K562 (cell line): ENCODE data around the gene DENND5B. TPM values are rescaled to one million over a fixed set of nuclear protein-coding genes. Genes with fewer than 3 reads are reported as not detected.

Experiments
- ATAC-seq: fragments of 200-7000 bp; cut with Tn5 transposase; 3 replicates; pipeline ENCODE4 v1.9.1; 2020; ENCODE audit warnings: moderate library complexity
- BruUV-seq: library from RNA; stranded (reverse); fragments of 400-500 nt; replicated peaks from 2 replicates; lab custom pipeline; 2021; lab: Mats Ljungman, UMichigan
- CTCF ChIA-PET: fragments of 300-600 bp; formaldehyde crosslinking; extraction: SDS; loops from one replicate; lab custom pipeline; 2021; ENCODE audit warnings: low intra/inter-chr PET ratio; lab: Yijun Ruan, JAX
- POLR2A ChIA-PET: fragments of 300-600, 350-650 bp; sonication (Branson Sonifier 250); formaldehyde crosslinking; extraction: SDS; loops from one replicate; lab custom pipeline; 2021; ENCODE audit warnings: antibody characterized with exemption, inconsistent platforms; lab: Yijun Ruan, JAX
- DNase-seq, 4 experiments: peaks; one replicate each; pipeline versions ENCODE4 v3.0.0 to v3.0.0-alpha.2; 2011 to 2018; ENCODE audit warnings: low spot score in 3 of 4, mixed read lengths in 3 of 4; ENCODE audit errors: extremely low read depth in 1 of 4
- FAIRE-seq: peaks from 2 replicates; lab custom pipeline; 2011; peaks lifted over from hg19 to GRCh38; lab: Jason Lieb, UNC
- H2AFZ ChIP-seq: 2 replicates; pipeline ENCODE4 v1.6.0; 2011; ENCODE audit warnings: low read depth, low read length, control low read depth, inconsistent platforms
- H3K27ac ChIP-seq: fragments of 200-600 bp; 3 replicates; pipeline ENCODE4 v1.8.0; 2011; ENCODE audit warnings: low read depth, mild to moderate bottlenecking, control low read depth, inconsistent platforms, low read length, moderate library complexity, mixed read lengths; ENCODE audit errors: extremely low read depth
- H3K27me3 ChIP-seq, 2 experiments: fragments of 300-600 bp in 1 of 2; 2 replicates in 1 of 2; 3 replicates in 1 of 2; pipeline versions ENCODE4 v1.6.0 to v1.8.0; 2011; ENCODE audit warnings: inconsistent platforms in 2 of 2, low read length in 2 of 2, mild to moderate bottlenecking in 1 of 2, mixed read lengths in 1 of 2, moderate library complexity in 1 of 2; ENCODE audit not compliant: control insufficient read depth in 2 of 2, insufficient read depth in 2 of 2
- H3K36me3 ChIP-seq: fragments of 300-600 bp; 3 replicates; pipeline ENCODE4 v1.8.0; 2011; ENCODE audit warnings: mild to moderate bottlenecking, low read length, inconsistent platforms; ENCODE audit not compliant: control insufficient read depth, insufficient read depth
- H3K4me1 ChIP-seq, 2 experiments: fragments of 200-600 bp in 1 of 2; replicated peaks in 1 of 2; 2 replicates in 1 of 2; 3 replicates in 1 of 2; pipeline versions ENCODE4 v1.5.1 to v1.8.0; 2011; ENCODE audit warnings: inconsistent platforms in 2 of 2, low read length in 2 of 2, mild to moderate bottlenecking in 1 of 2, mixed read lengths in 1 of 2, moderate library complexity in 1 of 2; ENCODE audit not compliant: control insufficient read depth in 2 of 2, insufficient read depth in 2 of 2
- H3K4me2 ChIP-seq: 2 replicates; pipeline ENCODE4 v1.6.1; 2011; ENCODE audit warnings: low read length, control low read depth, inconsistent platforms, mixed read lengths; ENCODE audit not compliant: insufficient read depth
- H3K4me3 ChIP-seq: fragments of 200-600 bp; sonication (generic), shearing (Covaris generic); 2 replicates; pipeline ENCODE4 v1.5.1; 2016; ENCODE audit warnings: control low read depth, inconsistent platforms
- H3K79me2 ChIP-seq: fragments of 200-600 bp; 3 replicates; pipeline ENCODE4 v1.8.0; 2011; ENCODE audit warnings: low read length, inconsistent platforms; ENCODE audit not compliant: control insufficient read depth, insufficient read depth
- H3K9ac ChIP-seq, 2 experiments: 2 replicates each; pipeline versions ENCODE4 v1.6.0 to v1.6.1; 2011; ENCODE audit warnings: low read depth in 2 of 2, low read length in 2 of 2, control low read depth in 1 of 2, inconsistent platforms in 1 of 2, mild to moderate bottlenecking in 1 of 2, mixed read lengths in 1 of 2; ENCODE audit not compliant: insufficient read depth in 1 of 2
- H3K9me1 ChIP-seq: one replicate; pipeline ENCODE4 v1.6.0; 2011; ENCODE audit warnings: inconsistent platforms, mild to moderate bottlenecking, low read length, moderate library complexity; ENCODE audit not compliant: control insufficient read depth, insufficient read depth
- H3K9me3 ChIP-seq: replicated peaks from 2 replicates; pipeline ENCODE4 v1.5.1; 2011; ENCODE audit warnings: low read depth, low read length, inconsistent platforms; ENCODE audit not compliant: control insufficient read depth, insufficient read depth
- H4K20me1 ChIP-seq: replicated peaks from 2 replicates; pipeline ENCODE4 v1.6.1; 2011; ENCODE audit warnings: low read length, inconsistent platforms, mixed read lengths; ENCODE audit not compliant: control insufficient read depth, insufficient read depth
- ATF7 ChIP-seq: fragments of 450-650 bp; IDR thresholded peaks from 2 replicates; pipeline ENCODE4 v1.7.1; 2014; ENCODE audit warnings: mild to moderate bottlenecking, moderate library complexity
- CREBBP ChIP-seq: IDR thresholded peaks from one replicate; pipeline ENCODE4 v1.6.1; 2012; ENCODE audit warnings: low read depth, mild to moderate bottlenecking, control low read depth, inconsistent platforms, low read length
- DACH1 ChIP-seq: fragments of 450-650 bp; IDR thresholded peaks from 2 replicates; pipeline ENCODE4 v1.6.1; 2018; ENCODE audit not compliant: partially characterized antibody
- HCFC1 ChIP-seq: IDR thresholded peaks from 2 replicates; pipeline ENCODE4 v1.6.1; 2012; ENCODE audit warnings: low read depth, low read length, improper control_type of control experiment
- HEY1 ChIP-seq: fragments of 250-450 bp; sonication (Bioruptor Pico); IDR thresholded peaks from 2 replicates; pipeline ENCODE4 v1.5.0; 2020; ENCODE audit warnings: mild to moderate bottlenecking, moderate library complexity, borderline replicate concordance
- SAFB2 ChIP-seq: fragments of 200-400 bp; formaldehyde crosslinking; IDR thresholded peaks from 2 replicates; pipeline ENCODE4 v1.6.1; 2018; ENCODE audit warnings: borderline replicate concordance, low read length, low read depth, moderate library complexity; ENCODE audit not compliant: severe bottlenecking
- ZNF174 ChIP-seq: fragments of 250-450 bp; sonication (Bioruptor Pico); IDR thresholded peaks from 2 replicates; pipeline ENCODE4 v1.4.0; 2020; ENCODE audit warnings: mild to moderate bottlenecking
- ZNF740 ChIP-seq, 3 experiments: fragments of 200-800 bp in 1 of 3; sonication (Bioruptor generic) in 1 of 3; sonication (generic) in 1 of 3; formaldehyde crosslinking in 1 of 3; IDR thresholded peaks; 2 replicates each; pipeline versions ENCODE4 v1.6.1 to v1.8.0; 2016 to 2022; ENCODE audit warnings: mild to moderate bottlenecking in 2 of 3, missing compliant biosample characterization in 2 of 3, missing genetic modification characterization in 2 of 3, missing genetic modification reagents in 1 of 3
- in situ Hi-C: fragments of 300-500 bp; cut with MboI; formaldehyde crosslinking; loops from 4 replicates; pipeline ENCODE4 v1.15.0; 2018; ENCODE audit warnings: inconsistent platforms, mixed read lengths
- intact Hi-C: fragments of 100-400 bp; cut with micrococcal nuclease; formaldehyde crosslinking; loops from 2 replicates; pipeline ENCODE4 v1.14.2; 2022
- polyA plus RNA-seq, 8 experiments: library from polyadenylated mRNA; depleted of rRNA in 4 of 8; stranded (reverse) in 5 of 8; unstranded in 3 of 8; fragments of >200 nt; fragmentation: Nextera tagmentation in 2 of 8; fragmentation: Illumina TruSeq in 1 of 8; extraction: Ambion mirVana in 2 of 8; extraction: Trizol in 1 of 8; gene quantifications; 2 replicates each; pipeline versions ENCODE4 v1.2.1 to v1.2.3, GENCODE V29; 2011 to 2014; ENCODE audit warnings: inconsistent platforms in 1 of 8, missing spikeins in 1 of 8
- total RNA-seq, 7 experiments: library from RNA; depleted of rRNA in 6 of 7; stranded (reverse); fragments of >200 nt in 6 of 7; fragmentation: Illumina TruSeq in 2 of 7; extraction: Trizol in 2 of 7; gene quantifications; 2 replicates each; pipeline versions ENCODE4 v1.2.1 to v1.2.3, GENCODE V29; 2011 to 2021; ENCODE audit warnings: low replicate concordance in 1 of 7
- TF ChIP-seq, protein P1 (sequence below): IDR thresholded peaks from 2 replicates; pipeline ENCODE4 v1.6.1; 2016; ENCODE audit warnings: missing genetic modification characterization, missing compliant biosample characterization

Gene DENND5B
- total and polyA plus RNA-seq, 9 of the 15 experiments (the other 6 are each of a cell fraction or from before 2014, with no cell fraction given): 0.99 to 6.0 (median 3.6) TPM

DNA sequence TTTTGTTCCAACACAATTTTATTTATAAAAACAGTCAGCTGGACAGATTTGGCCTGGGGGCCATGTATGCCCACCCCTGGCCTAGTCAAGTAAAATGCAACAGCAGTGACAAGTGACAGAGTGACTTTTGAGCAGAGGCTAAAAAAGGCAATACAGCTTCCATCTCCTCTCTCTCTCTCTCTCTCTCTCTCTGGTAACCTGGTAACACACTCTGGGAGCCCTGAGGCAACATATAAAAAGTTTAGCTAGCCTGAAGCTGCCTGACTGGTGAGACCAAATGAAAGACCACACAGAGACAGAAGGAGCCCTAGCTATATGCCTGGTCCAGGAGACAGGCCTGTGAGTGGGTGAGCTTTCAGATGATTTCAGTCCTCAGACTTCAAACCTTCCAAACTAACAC, 105.4 kb downstream of the DENND5B start:
- intact Hi-C loops: no loop called here
- no TSS peak for BruUV-seq
- no peaks in the 10 kb centered on the region for H3K79me2 ChIP-seq
- ChIA-PET POLR2A (interaction anchor here (0.5 to 1.0 kb wide), 2 partner anchors 12 to 1148 kb away, joined by 3 read pairs; no protein-coding TSS in a partner anchor), CTCF (no interaction called here)
- DNase-seq: no peak
- in situ Hi-C loops: no loop called here
- H3K9me3 ChIP-seq: no peaks in the 10 kb centered on the region
- no peak overlapping the region for H3K4me2 ChIP-seq
- TF ChIP-seq, protein P1, sequence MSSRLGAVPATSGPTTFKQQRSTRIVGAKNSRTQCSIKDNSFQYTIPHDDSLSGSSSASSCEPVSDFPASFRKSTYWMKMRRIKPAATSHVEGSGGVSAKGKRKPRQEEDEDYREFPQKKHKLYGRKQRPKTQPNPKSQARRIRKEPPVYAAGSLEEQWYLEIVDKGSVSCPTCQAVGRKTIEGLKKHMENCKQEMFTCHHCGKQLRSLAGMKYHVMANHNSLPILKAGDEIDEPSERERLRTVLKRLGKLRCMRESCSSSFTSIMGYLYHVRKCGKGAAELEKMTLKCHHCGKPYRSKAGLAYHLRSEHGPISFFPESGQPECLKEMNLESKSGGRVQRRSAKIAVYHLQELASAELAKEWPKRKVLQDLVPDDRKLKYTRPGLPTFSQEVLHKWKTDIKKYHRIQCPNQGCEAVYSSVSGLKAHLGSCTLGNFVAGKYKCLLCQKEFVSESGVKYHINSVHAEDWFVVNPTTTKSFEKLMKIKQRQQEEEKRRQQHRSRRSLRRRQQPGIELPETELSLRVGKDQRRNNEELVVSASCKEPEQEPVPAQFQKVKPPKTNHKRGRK (tag): no peak
- no peak for TF ChIP-seq ATF7
- no peak for TF ChIP-seq HEY1
- TF ChIP-seq ZNF740 (CRISPR knock-in tag; IDR thresholded peaks at IDR 0.05): no peak
- TF ChIP-seq ZNF740 (tag; IDR thresholded peaks at IDR 0.05): no peak
- TF ChIP-seq ZNF174 (CRISPR knock-in tag): no peak
- no peak for TF ChIP-seq CREBBP
- no peak for TF ChIP-seq SAFB2
- TF ChIP-seq HCFC1: no peak
- TF ChIP-seq DACH1: no peak
- no peaks in the 10 kb centered on the region for H3K4me1 ChIP-seq
- no peaks in the 10 kb centered on the region for H4K20me1 ChIP-seq
- H3K9me1 ChIP-seq: no peaks in the 10 kb centered on the region
- ATAC-seq: no peak
- H3K27me3 ChIP-seq: peaks cover 2 to 9% of the 10 kb centered on the region in 2 experiments; a peak in 2 of 5 replicates
- H3K27ac ChIP-seq: no peak overlapping the region
- H3K9ac ChIP-seq: no peak overlapping the region
- FAIRE-seq: no peak
- H3K36me3 ChIP-seq: no peaks in the 10 kb centered on the region
- H3K4me3 ChIP-seq: no peak overlapping the region
- no peak overlapping the region for H2AFZ ChIP-seq
